GM23338 (cell line): Measurements from ENCODE around the gene EXOC3. TPM values are rescaled to one million over a fixed set of nuclear protein-coding genes. Genes with fewer than 3 reads are reported as not detected.

Experiments
- ATAC-seq: fragments of 200-7000 bp; cut with Tn5 transposase; 3 replicates; pipeline ENCODE4 v1.9.1; 2020
- DNase-seq: peaks from one replicate; pipeline ENCODE4 v3.0.0-alpha.2; 2015; ENCODE audit warnings: low spot score
- H2AFZ ChIP-seq: fragments of 200-600 bp; sonication (generic); 2 replicates; pipeline ENCODE4 v1.8.0; 2016; ENCODE audit warnings: antibody characterized with exemption, mild to moderate bottlenecking, moderate library complexity
- H3F3A ChIP-seq: fragments of 200-600 bp; sonication (generic); replicated peaks from 2 replicates; pipeline ENCODE4 v1.8.0; 2017; ENCODE audit warnings: antibody characterized with exemption, mixed run types, low read depth
- H3K27ac ChIP-seq: fragments of 200-600 bp; sonication (generic); 2 replicates; pipeline ENCODE4 v1.6.1; 2016; ENCODE audit warnings: low read depth
- H3K27me3 ChIP-seq: fragments of 200-600 bp; sonication (generic); 2 replicates; pipeline ENCODE4 v1.8.0; 2016; ENCODE audit warnings: mild to moderate bottlenecking, mixed run types, moderate library complexity; ENCODE audit not compliant: insufficient read depth
- H3K36me3 ChIP-seq: fragments of 200-600 bp; sonication (generic); 2 replicates; pipeline ENCODE4 v1.8.0; 2016; ENCODE audit warnings: mild to moderate bottlenecking; ENCODE audit not compliant: insufficient read depth
- H3K4me1 ChIP-seq: fragments of 200-600 bp; sonication (generic); 2 replicates; pipeline ENCODE4 v1.8.0; 2016; ENCODE audit warnings: mild to moderate bottlenecking, moderate library complexity; ENCODE audit not compliant: insufficient read depth
- H3K4me2 ChIP-seq: fragments of 200-600 bp; sonication (generic); 2 replicates; pipeline ENCODE4 v1.7.1; 2017; ENCODE audit warnings: mixed run types
- H3K4me3 ChIP-seq: fragments of 200-600 bp; sonication (generic); 2 replicates; pipeline ENCODE4 v1.6.1; 2016; ENCODE audit warnings: mixed run types
- H3K79me2 ChIP-seq: fragments of 200-600 bp; sonication (generic); replicated peaks from 2 replicates; pipeline ENCODE4 v1.8.0; 2017; ENCODE audit warnings: mild to moderate bottlenecking; ENCODE audit not compliant: insufficient read depth
- H3K9me2 ChIP-seq: fragments of 200-600 bp; sonication (generic); 2 replicates; pipeline ENCODE4 v1.8.0; 2017; ENCODE audit not compliant: insufficient read depth
- H4K20me1 ChIP-seq: fragments of 200-600 bp; sonication (generic); replicated peaks from 2 replicates; pipeline ENCODE4 v1.8.0; 2017; ENCODE audit warnings: mild to moderate bottlenecking; ENCODE audit not compliant: insufficient read depth
- H3K27ac Mint-ChIP-seq: 2 replicates; pipeline ENCODE4 v1.8.0; 2020; ENCODE audit warnings: inconsistent platforms, mild to moderate bottlenecking, moderate library complexity, mixed read lengths
- H3K27me3 Mint-ChIP-seq: 3 replicates; pipeline ENCODE4 v1.8.0; 2022; ENCODE audit warnings: low read depth, mild to moderate bottlenecking, moderate library complexity, mixed read lengths, inconsistent platforms; ENCODE audit not compliant: insufficient read depth, poor library complexity
- H3K36me3 Mint-ChIP-seq: 3 replicates; pipeline ENCODE4 v1.8.0; 2021; ENCODE audit warnings: low read depth, mild to moderate bottlenecking, inconsistent platforms, moderate library complexity, mixed read lengths
- H3K4me1 Mint-ChIP-seq: 3 replicates; pipeline ENCODE4 v1.8.0; 2020; ENCODE audit warnings: mild to moderate bottlenecking, inconsistent platforms, mixed read lengths
- H3K4me3 Mint-ChIP-seq: 3 replicates; pipeline ENCODE4 v1.8.0; 2021; ENCODE audit warnings: moderate library complexity, mild to moderate bottlenecking, inconsistent platforms, mixed read lengths
- H3K9me3 Mint-ChIP-seq: 3 replicates; pipeline ENCODE4 v1.8.0; 2020; ENCODE audit warnings: moderate library complexity, mild to moderate bottlenecking, inconsistent platforms, mixed read lengths
- CREB1 ChIP-seq: fragments of 250-450 bp; sonication (Bioruptor Pico); IDR thresholded peaks from 2 replicates; pipeline ENCODE4 v1.5.0; 2020; ENCODE audit warnings: low read depth, mild to moderate bottlenecking, moderate library complexity
- CTCF ChIP-seq, 2 experiments: fragments of 200-600 bp in 1 of 2; sonication (generic) in 1 of 2; conservative IDR thresholded peaks; 2 replicates each; pipeline versions ENCODE4 v1.5.1 to v1.6.1; 2016 to 2017; ENCODE audit warnings: antibody characterized with exemption in 2 of 2, low read depth in 2 of 2, mild to moderate bottlenecking in 2 of 2, moderate library complexity in 1 of 2
- EZH2 ChIP-seq: fragments of 200-600 bp; sonication (generic); IDR thresholded peaks from one replicate; pipeline ENCODE4 v1.8.0; 2017; ENCODE audit warnings: antibody characterized with exemption, mild to moderate bottlenecking, low read depth; ENCODE audit not compliant: unreplicated experiment
- EZH2phosphoT487 ChIP-seq: fragments of 200-600 bp; sonication (generic); IDR thresholded peaks from one replicate; pipeline ENCODE4 v1.8.1; 2018; ENCODE audit warnings: antibody characterized with exemption; ENCODE audit not compliant: unreplicated experiment
- JUNB ChIP-seq: IDR thresholded peaks from one replicate; pipeline ENCODE4 v1.6.1; 2016; ENCODE audit warnings: antibody characterized with exemption; ENCODE audit not compliant: unreplicated experiment
- NANOG ChIP-seq: IDR thresholded peaks from 2 replicates; pipeline ENCODE4 v1.6.1; 2016; ENCODE audit warnings: antibody characterized with exemption, borderline replicate concordance
- POLR2AphosphoS5 ChIP-seq: IDR thresholded peaks from 2 replicates; pipeline ENCODE4 v1.6.1; 2016; ENCODE audit warnings: antibody characterized with exemption, low read depth
- REST ChIP-seq: IDR thresholded peaks from one replicate; pipeline ENCODE4 v1.6.1; 2018; ENCODE audit warnings: antibody characterized with exemption; ENCODE audit not compliant: unreplicated experiment
- STAT1 ChIP-seq: IDR thresholded peaks from one replicate; pipeline ENCODE4 v1.6.1; 2016; ENCODE audit warnings: antibody characterized with exemption; ENCODE audit not compliant: unreplicated experiment
- ZNF114 ChIP-seq: fragments of 250-450 bp; sonication (Bioruptor Pico); IDR thresholded peaks from 2 replicates; pipeline ENCODE4 v1.5.0; 2020; ENCODE audit warnings: mild to moderate bottlenecking, moderate library complexity
- ZNF331 ChIP-seq: fragments of 250-450 bp; sonication (Bioruptor Pico); IDR thresholded peaks from 2 replicates; pipeline ENCODE4 v1.5.0; 2020; ENCODE audit warnings: low read depth, mild to moderate bottlenecking, moderate library complexity
- polyA plus RNA-seq: library from polyadenylated mRNA; unstranded; fragments of >200 nt; fragmentation: Nextera tagmentation; extraction: Ambion mirVana; gene quantifications from 2 replicates; pipeline ENCODE4 v1.2.1, GENCODE V29; 2016
- total RNA-seq: library from RNA; depleted of rRNA; stranded (reverse); fragments of >200 nt; shearing (Covaris generic); gene quantifications from 2 replicates; pipeline ENCODE4 v1.2.3, GENCODE V29; 2014
- TF ChIP-seq, protein P1 (sequence below): fragments of 250-450 bp; sonication (Bioruptor Pico); IDR thresholded peaks from 2 replicates; pipeline ENCODE4 v1.5.0; 2020; ENCODE audit warnings: mild to moderate bottlenecking, moderate library complexity
- TF ChIP-seq, protein P2 (sequence below): IDR thresholded peaks from 2 replicates; pipeline ENCODE4 v1.6.1; 2016; ENCODE audit warnings: antibody characterized with exemption

The EXOC3 gene
- total and polyA plus RNA-seq, 2 experiments from 2014 or later = 13.4 to 31.6 TPM

DNA sequence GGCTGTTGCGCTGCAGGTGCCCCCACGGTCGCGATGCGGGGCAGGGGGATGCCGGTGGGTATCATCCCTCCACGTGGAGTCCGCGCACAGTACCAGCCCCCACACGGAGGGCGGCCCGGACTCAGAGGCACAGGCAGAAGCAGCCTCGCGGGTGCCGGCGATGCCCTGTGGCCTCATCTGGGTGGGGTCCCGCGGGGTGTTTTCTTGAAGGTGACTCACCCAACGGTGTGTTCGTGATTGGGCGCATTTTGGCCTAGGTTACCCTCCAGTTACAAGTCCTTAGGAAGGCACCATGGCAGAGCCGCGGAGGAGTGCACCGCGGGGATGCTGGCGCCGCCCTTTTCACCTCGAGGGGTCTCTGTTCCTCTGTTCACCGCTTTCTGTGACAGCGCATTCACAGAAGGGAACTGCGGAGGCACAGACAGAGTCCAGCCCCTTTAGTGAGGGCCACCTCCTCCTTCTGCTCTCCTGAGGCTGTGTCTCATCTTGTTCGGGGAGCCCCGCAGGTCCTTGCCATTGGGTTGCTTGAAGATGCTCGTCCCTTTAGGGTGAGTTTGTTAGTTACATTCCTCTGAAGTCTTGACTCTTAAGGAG is 21.6 kb upstream of the EXOC3 start:
- Mint-ChIP-seq H3K9me3 (no peaks in the 10 kb centered on the region), H3K27me3 (peaks cover 11% of the 10 kb centered on the region), H3K36me3 (no peaks in the 10 kb centered on the region), H3K4me1 (peaks cover 4% of the 10 kb centered on the region; the same call in 1 of the 3 replicates), H3K4me3 (no peak overlapping the region), H3K27ac (no peak overlapping the region)
- H3K79me2 ChIP-seq = no peaks in the 10 kb centered on the region
- no peaks in the 10 kb centered on the region for H3K27me3 ChIP-seq
- no peak overlapping the region for H3K4me3 ChIP-seq
- H3K27ac ChIP-seq = no peak overlapping the region
- H4K20me1 ChIP-seq = no peaks in the 10 kb centered on the region
- H2AFZ ChIP-seq = no peak overlapping the region
- no peak; the same call in 2 of the 3 replicates for ATAC-seq
- TF ChIP-seq CTCF (conservative IDR thresholded peaks at IDR 0.05; ENCODE audit: low read depth in 2 of 2) (no peak), JUNB (no peak), ZNF331 (no peak), CREB1 (CRISPR knock-in tag) (no peak), STAT1 (no peak), ZNF114 (CRISPR knock-in tag) (no peak), REST (no peak), EZH2phosphoT487 (no peak), NANOG (no peak), POLR2AphosphoS5 (no peak), EZH2 (no peak)
- TF ChIP-seq, protein P1, sequence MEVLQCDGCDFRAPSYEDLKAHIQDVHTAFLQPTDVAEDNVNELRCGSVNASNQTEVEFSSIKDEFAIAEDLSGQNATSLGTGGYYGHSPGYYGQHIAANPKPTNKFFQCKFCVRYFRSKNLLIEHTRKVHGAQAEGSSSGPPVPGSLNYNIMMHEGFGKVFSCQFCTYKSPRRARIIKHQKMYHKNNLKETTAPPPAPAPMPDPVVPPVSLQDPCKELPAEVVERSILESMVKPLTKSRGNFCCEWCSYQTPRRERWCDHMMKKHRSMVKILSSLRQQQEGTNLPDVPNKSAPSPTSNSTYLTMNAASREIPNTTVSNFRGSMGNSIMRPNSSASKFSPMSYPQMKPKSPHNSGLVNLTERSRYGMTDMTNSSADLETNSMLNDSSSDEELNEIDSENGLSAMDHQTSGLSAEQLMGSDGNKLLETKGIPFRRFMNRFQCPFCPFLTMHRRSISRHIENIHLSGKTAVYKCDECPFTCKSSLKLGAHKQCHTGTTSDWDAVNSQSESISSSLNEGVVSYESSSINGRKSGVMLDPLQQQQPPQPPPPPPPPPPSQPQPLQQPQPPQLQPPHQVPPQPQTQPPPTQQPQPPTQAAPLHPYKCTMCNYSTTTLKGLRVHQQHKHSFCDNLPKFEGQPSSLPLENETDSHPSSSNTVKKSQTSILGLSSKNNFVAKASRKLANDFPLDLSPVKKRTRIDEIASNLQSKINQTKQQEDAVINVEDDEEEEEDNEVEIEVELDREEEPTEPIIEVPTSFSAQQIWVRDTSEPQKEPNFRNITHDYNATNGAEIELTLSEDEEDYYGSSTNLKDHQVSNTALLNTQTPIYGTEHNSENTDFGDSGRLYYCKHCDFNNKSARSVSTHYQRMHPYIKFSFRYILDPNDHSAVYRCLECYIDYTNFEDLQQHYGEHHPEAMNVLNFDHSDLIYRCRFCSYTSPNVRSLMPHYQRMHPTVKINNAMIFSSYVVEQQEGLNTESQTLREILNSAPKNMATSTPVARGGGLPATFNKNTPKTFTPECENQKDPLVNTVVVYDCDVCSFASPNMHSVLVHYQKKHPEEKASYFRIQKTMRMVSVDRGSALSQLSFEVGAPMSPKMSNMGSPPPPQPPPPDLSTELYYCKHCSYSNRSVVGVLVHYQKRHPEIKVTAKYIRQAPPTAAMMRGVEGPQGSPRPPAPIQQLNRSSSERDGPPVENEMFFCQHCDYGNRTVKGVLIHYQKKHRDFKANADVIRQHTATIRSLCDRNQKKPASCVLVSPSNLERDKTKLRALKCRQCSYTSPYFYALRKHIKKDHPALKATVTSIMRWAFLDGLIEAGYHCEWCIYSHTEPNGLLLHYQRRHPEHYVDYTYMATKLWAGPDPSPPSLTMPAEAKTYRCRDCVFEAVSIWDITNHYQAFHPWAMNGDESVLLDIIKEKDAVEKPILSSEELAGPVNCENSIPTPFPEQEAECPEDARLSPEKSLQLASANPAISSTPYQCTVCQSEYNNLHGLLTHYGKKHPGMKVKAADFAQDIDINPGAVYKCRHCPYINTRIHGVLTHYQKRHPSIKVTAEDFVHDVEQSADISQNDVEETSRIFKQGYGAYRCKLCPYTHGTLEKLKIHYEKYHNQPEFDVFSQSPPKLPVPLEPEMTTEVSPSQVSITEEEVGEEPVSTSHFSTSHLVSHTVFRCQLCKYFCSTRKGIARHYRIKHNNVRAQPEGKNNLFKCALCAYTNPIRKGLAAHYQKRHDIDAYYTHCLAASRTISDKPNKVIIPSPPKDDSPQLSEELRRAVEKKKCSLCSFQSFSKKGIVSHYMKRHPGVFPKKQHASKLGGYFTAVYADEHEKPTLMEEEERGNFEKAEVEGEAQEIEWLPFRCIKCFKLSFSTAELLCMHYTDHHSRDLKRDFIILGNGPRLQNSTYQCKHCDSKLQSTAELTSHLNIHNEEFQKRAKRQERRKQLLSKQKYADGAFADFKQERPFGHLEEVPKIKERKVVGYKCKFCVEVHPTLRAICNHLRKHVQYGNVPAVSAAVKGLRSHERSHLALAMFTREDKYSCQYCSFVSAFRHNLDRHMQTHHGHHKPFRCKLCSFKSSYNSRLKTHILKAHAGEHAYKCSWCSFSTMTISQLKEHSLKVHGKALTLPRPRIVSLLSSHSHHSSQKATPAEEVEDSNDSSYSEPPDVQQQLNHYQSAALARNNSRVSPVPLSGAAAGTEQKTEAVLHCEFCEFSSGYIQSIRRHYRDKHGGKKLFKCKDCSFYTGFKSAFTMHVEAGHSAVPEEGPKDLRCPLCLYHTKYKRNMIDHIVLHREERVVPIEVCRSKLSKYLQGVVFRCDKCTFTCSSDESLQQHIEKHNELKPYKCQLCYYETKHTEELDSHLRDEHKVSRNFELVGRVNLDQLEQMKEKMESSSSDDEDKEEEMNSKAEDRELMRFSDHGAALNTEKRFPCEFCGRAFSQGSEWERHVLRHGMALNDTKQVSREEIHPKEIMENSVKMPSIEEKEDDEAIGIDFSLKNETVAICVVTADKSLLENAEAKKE = no peak
- TF ChIP-seq, protein P2, sequence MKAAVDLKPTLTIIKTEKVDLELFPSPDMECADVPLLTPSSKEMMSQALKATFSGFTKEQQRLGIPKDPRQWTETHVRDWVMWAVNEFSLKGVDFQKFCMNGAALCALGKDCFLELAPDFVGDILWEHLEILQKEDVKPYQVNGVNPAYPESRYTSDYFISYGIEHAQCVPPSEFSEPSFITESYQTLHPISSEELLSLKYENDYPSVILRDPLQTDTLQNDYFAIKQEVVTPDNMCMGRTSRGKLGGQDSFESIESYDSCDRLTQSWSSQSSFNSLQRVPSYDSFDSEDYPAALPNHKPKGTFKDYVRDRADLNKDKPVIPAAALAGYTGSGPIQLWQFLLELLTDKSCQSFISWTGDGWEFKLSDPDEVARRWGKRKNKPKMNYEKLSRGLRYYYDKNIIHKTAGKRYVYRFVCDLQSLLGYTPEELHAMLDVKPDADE = no peak
- no peaks in the 10 kb centered on the region for H3F3A ChIP-seq
- H3K4me1 ChIP-seq = no peaks in the 10 kb centered on the region
- no peak for DNase-seq
- no peak overlapping the region for H3K4me2 ChIP-seq
- no peaks in the 10 kb centered on the region for H3K36me3 ChIP-seq
- H3K9me2 ChIP-seq = peaks cover 5% of the 10 kb centered on the region
